NB4 (cell line): ENCODE measurements around the gene SLC16A1.

Source experiments
- DNase-seq: peaks from one replicate; pipeline ENCODE4 v3.0.0; 2010; ENCODE audit warnings: low read depth
- H3K4me3 ChIP-seq: one replicate; pipeline ENCODE4 v1.5.1; 2011; ENCODE audit warnings: mild to moderate bottlenecking, low read depth, low read length, moderate library complexity
- CTCF ChIP-seq: IDR thresholded peaks from one replicate; pipeline ENCODE4 v1.5.1; 2012; ENCODE audit warnings: low read depth, low read length
- MAX ChIP-seq: IDR thresholded peaks from 2 replicates; pipeline ENCODE4 v1.6.1; 2011; ENCODE audit warnings: low read depth, low read length
- MYC ChIP-seq: IDR thresholded peaks from 2 replicates; pipeline ENCODE4 v1.6.1; 2011; ENCODE audit warnings: low read depth, low read length
- POLR2A ChIP-seq: IDR thresholded peaks from 2 replicates; pipeline ENCODE4 v1.6.1; 2011; ENCODE audit warnings: mild to moderate bottlenecking; ENCODE audit not compliant: insufficient read length; ENCODE audit errors: extremely low read depth

The SLC16A1 gene

GRCh38 chr1:112923959-112924349 lies 32.0 kb downstream of the SLC16A1 start:
- no peak overlapping the region for H3K4me3 ChIP-seq
- no peak for TF ChIP-seq CTCF
- TF ChIP-seq MAX = no peak
- no peak for TF ChIP-seq MYC
- TF ChIP-seq POLR2A = no peak
- DNase-seq = no peak

- no peak for TF ChIP-seq POLR2A
- H3K4me3 ChIP-seq = no peak overlapping the region
- no peak for DNase-seq
Observed at GRCh38 chr1:112923234-112923958, 32.6 kb downstream of the SLC16A1 start.

GRCh38 chr1:112911506-112912220 lies 44.3 kb downstream of the SLC16A1 start:
- no peak overlapping the region for H3K4me3 ChIP-seq
- no peak for TF ChIP-seq CTCF
- DNase-seq = no peak

- no peak overlapping the region for H3K4me3 ChIP-seq
- DNase-seq = no peak
- TF ChIP-seq POLR2A = no peak
- TF ChIP-seq MYC = no peak
- TF ChIP-seq CTCF = no peak
- no peak for TF ChIP-seq MAX
Observed at GRCh38 chr1:112909847-112910246, 46.1 kb downstream of the SLC16A1 start.

- no peak for DNase-seq
- no peak overlapping the region for H3K4me3 ChIP-seq
- no peak for TF ChIP-seq CTCF
- TF ChIP-seq MYC = no peak
- no peak for TF ChIP-seq POLR2A
- TF ChIP-seq MAX = no peak
Observed at GRCh38 chr1:112906150-112906698, 49.8 kb downstream of the SLC16A1 start.

- DNase-seq = no peak
- TF ChIP-seq POLR2A (no peak), MYC (no peak), MAX (no peak)
- H3K4me3 ChIP-seq = no peak overlapping the region
Observed at GRCh38 chr1:112905395-112906149, 50.4 kb downstream of the SLC16A1 start.
